Liver (tissue), 3 donors: ENCODE results near the gene EPB41L2.

Experiments
- ATF3 ChIP-seq: IDR thresholded peaks from 2 replicates; pipeline ENCODE4 v1.6.1; 2016; ENCODE audit warnings: antibody characterized with exemption
- CTCF ChIP-seq: fragments of 150-350 bp; IDR thresholded peaks from 2 replicates; pipeline ENCODE4 v1.5.1; 2017; ENCODE audit warnings: improper control_type of control experiment, low read depth, low read length; ENCODE audit not compliant: missing input control
- EGR1 ChIP-seq, 2 donors: IDR thresholded peaks; 2 replicates each; pipeline ENCODE4 v1.6.1; 2016 to 2018; ENCODE audit warnings: antibody characterized with exemption in 2 of 2, low read depth in 2 of 2
- FOXA2 ChIP-seq: IDR thresholded peaks from 2 replicates; pipeline ENCODE4 v1.6.1; 2016; ENCODE audit warnings: antibody characterized with exemption
- MAX ChIP-seq: IDR thresholded peaks from 2 replicates; pipeline ENCODE4 v1.6.1; 2016; ENCODE audit warnings: antibody characterized with exemption
- NR2F2 ChIP-seq: IDR thresholded peaks from 2 replicates; pipeline ENCODE4 v1.6.1; 2016; ENCODE audit warnings: antibody characterized with exemption
- RAD21 ChIP-seq, 2 donors: IDR thresholded peaks; 2 replicates each; pipeline ENCODE4 v1.6.1; 2016; ENCODE audit warnings: antibody characterized with exemption in 2 of 2, mild to moderate bottlenecking in 2 of 2
- REST ChIP-seq: IDR thresholded peaks from 2 replicates; pipeline ENCODE4 v1.6.1; 2016; ENCODE audit warnings: antibody characterized with exemption, mild to moderate bottlenecking
- RXRA ChIP-seq, 2 donors: IDR thresholded peaks; 2 replicates each; pipeline ENCODE4 v1.6.1; 2017 to 2018; ENCODE audit warnings: antibody characterized with exemption in 2 of 2, mild to moderate bottlenecking in 1 of 2
- SP1 ChIP-seq: IDR thresholded peaks from 2 replicates; pipeline ENCODE4 v1.6.1; 2018; ENCODE audit warnings: antibody characterized with exemption, mild to moderate bottlenecking
- TAF1 ChIP-seq: conservative IDR thresholded peaks from 2 replicates; pipeline ENCODE4 v1.6.1; 2016; ENCODE audit warnings: antibody characterized with exemption, mild to moderate bottlenecking
- YY1 ChIP-seq: IDR thresholded peaks from 2 replicates; pipeline ENCODE4 v1.6.1; 2016; ENCODE audit warnings: antibody characterized with exemption, mild to moderate bottlenecking
- donor health status: healthy.
- donor health status: healthy.

GRCh38 chr6:131048933-131049515 is 14.0 kb downstream of the EPB41L2 start:
- TF ChIP-seq TAF1 (no peak), CTCF (no peak), RXRA (IDR thresholded peaks at IDR 0.05) (no peak), MAX (no peak), REST (no peak), RAD21 (IDR thresholded peaks at IDR 0.05) (no peak), SP1 (no peak), EGR1 (IDR thresholded peaks at IDR 0.05; ENCODE audit: low read depth in 2 of 2) (no peak), ATF3 (no peak), YY1 (no peak), FOXA2 (no peak), NR2F2 (no peak)
